ENCODE measurements around the gene SLC25A39.

DNA sequence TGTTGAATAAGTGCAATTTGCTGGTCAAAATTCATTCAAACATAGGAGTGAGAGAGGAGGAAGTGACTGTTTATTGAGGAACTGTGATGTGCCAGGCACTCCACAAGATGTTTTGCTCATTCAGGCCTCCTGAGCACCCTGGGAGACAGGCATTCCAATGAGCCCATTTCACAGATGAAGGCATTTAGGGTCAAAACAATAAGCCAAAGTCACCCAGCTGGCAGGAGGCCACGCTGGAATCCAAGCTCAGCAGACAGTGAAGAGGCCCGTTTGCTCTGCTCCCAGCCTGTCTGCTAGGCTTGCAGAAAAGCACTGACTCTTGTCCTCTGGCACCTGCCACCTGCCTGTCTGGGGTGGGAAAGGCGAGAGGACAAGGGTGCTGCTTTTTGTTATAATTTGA, 10.1 kb upstream of the SLC25A39 start:
- TF ChIP-seq CTCF (IDR thresholded peaks at IDR 0.05) (no peak), EZH2 (IDR thresholded peaks at IDR 0.05) (no peak), EZH2phosphoT487 (IDR thresholded peaks at IDR 0.05) (no peak)

Measured in neural progenitor cell (in vitro differentiated cells).